ENCODE results near the gene MUC6. TPM values are rescaled to one million over a fixed set of nuclear protein-coding genes. Genes with fewer than 3 reads are reported as not detected.

Gene MUC6
- not detected for total RNA-seq
- long read RNA-seq, donor 1, partial matches to known transcripts: 0 of 4 reads
- long read RNA-seq, donor 1, other reads (novel, unspliced or antisense): 4 of 4 reads
- long read RNA-seq, donor 2, partial matches to known transcripts: 0 of 2 reads
- long read RNA-seq, donor 2, other reads (novel, unspliced or antisense): 2 of 2 reads

DNA sequence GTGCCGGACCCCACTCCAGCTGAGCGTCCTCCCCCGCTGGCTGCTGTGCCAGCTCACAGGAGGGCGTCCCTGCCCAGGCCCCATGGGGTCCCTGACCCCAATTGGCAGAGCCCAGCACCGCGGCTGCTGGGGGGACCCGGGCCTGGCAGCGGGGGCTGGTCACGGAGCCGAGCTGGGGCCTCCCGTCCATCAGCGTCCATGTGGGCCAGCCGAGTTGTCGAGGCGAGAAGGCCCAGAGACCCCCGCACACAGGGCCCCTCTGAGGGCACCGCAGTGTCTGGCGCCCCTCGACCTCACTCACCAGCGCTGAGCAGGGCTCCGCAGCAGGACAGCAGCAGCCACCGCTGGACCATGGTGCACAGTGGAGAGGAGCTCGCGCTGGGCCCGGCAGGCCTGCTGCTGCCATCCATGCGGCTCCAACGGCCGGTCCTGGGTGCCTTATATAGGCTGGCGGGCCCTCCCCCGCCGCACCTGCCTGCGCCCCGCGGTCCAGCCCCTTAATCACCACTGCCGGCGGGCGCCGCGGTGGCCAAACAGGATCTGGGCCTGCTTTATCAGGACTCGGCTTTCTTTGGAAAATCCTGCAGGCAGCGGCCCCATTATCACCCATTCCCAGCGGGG, at the start of gene MUC6:
MUC6 (minus strand) TSS at position 416 of the 621 bp plus-strand sequence; CDS start at position 353, 63 bp downstream.
- intact Hi-C loops (cut with DNase I): no loop called here
- DNase-seq (ENCODE audit: low spot score): no peak

GRCh38 chr11:1085440-1086170, 49.1 kb upstream of the MUC6 start:
- DNase-seq (ENCODE audit: low spot score): peak; percentile 76
- intact Hi-C loops (cut with DNase I): no loop called here

DNA sequence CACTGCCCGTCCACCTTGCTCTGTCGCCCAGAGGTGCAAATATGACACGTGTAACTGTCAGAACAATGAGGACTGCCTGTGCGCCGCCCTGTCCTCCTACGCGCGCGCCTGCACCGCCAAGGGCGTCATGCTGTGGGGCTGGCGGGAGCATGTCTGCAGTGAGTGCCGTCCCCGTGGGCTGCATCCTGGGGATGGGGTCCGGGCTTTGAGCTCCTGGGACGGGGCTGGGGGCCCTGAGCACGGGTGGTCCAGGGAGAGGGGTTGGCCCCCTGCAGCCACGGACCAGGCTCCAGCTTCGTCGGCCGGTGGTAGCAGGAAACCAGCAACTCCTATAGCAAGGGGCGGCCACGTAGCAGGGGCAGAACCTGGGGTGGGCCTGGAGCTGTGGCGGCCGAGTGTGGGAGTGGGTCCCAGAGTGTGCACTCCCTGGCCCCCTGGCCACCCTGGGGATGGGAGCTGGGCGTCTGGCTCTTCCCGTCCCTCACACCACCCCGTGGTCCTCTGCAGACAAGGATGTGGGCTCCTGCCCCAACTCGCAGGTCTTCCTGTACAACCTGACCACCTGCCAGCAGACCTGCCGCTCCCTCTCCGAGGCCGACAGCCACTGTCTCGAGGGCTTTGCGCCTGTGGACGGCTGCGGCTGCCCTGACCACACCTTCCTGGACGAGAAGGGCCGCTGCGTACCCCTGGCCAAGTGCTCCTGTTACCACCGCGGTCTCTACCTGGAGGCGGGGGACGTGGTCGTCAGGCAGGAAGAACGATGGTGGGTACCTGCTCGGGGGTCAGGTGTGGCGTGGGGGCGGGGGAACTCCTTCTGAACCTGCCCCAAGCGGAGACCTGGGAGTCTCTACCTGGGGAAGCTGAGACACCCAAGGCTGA, 48.3 kb upstream of the MUC6 start:
- peak; percentile 76 for DNase-seq (ENCODE audit: low spot score)
- intact Hi-C loops (cut with DNase I): no loop called here

DNA sequence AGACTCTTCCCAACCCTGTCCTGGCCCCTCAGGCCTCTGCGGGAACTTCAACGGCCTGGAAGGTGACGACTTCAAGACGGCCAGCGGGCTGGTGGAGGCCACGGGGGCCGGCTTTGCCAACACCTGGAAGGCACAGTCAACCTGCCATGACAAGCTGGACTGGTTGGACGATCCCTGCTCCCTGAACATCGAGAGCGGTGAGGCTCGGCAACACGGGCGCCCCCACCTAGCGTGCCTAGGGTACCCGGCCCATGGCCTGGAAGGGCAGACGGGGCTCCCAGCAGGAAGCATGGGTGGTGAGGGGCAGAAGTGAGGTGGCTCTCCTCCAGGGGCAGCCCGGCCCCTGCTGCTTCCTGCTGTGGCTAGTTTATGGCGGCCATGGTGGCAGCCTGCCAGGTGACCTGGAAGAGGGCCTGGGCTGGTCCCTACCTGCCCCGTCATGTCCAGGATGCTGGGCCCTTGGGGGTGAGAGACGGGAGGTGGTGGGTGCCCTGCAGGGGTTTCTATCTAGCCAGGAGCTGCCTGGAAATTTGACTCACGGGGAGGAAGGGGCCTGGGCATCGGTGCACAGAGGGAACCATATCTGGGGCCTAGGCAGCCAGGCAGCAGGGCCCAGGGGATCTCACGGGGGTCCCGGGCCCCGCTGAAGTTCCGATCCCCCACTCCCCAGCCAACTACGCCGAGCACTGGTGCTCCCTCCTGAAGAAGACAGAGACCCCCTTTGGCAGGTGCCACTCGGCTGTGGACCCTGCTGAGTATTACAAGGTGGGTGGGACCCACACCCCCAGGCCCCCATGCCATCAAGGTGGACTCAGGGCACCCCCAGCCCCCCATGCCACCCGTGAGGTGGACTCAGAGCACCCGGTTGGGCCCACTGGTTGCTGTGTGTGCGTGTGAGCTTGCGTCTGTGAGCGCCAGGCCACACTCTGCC, 47.4 kb upstream of the MUC6 start:
- peak; percentile 72 for DNase-seq (ENCODE audit: low spot score)
- intact Hi-C loops (cut with DNase I): no loop called here

DNA sequence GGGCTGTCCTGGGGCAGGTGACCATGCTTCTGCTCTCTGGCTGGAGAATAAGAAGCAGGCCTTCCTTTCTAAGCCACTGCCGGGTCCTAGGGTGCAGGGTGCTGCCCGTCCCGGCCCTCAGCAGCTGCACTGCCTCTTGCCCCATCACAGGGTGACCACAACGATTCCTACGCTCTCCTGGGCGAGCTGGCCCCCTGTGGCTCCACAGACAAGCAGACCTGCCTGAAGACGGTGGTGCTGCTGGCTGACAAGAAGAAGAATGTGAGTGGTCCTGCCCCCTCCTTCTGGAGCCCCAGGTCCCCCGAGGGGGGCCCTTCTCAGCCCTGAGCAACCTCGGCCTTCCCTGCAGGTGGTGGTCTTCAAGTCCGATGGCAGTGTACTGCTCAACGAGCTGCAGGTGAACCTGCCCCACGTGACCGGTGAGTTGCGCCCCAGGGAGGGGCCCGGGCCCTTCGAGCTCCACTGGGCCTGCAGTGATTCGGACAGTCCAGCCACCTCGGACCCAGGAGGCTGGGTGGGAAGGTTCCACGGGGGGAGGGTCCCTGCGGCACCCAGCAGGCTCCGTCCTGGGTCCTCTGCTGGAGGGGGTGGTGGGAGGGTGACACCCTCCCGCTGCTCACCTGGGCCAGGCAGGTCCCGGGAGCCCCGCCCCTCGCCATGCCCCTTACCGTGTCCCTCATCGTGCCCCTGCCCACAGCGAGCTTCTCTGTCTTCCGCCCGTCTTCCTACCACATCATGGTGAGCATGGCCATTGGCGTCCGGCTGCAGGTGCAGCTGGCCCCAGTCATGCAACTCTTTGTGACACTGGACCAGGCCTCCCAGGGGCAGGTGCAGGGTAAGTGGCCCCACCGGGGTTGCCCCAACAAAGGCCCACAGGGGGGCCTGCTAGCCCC, 46.5 kb upstream of the MUC6 start:
- peak; percentile 78 for DNase-seq (ENCODE audit: low spot score)
- intact Hi-C loops (cut with DNase I): no loop called here

GRCh38 chr11:1082346-1082727, 45.8 kb upstream of the MUC6 start:
- intact Hi-C loops (cut with DNase I): no loop called here
- DNase-seq (ENCODE audit: low spot score): no peak

- DNase-seq (ENCODE audit: low spot score): peak; percentile 76
- intact Hi-C loops (cut with DNase I): no loop called here
Observed at GRCh38 chr11:1081601-1082311, 45.2 kb upstream of the MUC6 start.

GRCh38 chr11:1078191-1078601, 41.7 kb upstream of the MUC6 start:
- intact Hi-C loops (cut with DNase I): no loop called here

DNA sequence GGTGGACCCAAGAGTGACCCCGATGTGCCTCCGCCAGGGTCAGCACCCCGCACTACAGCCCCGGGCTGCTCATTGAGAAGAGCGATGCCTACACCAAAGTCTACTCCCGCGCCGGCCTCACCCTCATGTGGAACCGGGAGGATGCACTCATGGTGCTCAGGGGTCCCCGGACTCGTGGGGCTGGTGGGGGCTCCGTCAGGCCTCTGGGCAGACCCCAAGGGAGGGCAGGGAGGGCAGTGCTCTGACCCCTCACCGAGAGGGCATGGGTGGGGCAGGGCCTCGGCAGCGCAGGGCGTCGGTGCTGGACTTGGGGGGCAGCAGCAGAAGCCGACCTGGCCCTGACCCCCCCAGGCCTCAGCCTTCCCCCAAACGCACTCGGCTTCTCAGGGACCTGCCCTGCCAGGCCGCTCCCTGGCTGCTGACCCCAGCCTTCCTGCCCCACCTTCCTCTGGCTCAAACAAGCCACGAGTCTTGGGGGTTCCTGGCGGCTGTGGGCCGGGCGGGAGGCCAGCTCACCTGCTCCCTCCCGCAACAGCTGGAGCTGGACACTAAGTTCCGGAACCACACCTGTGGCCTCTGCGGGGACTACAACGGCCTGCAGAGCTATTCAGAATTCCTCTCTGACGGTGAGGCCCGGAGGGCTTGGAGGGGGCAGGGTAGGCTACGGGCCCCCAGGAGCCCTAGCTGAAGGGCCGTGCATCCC, 41.0 kb upstream of the MUC6 start:
- DNase-seq (ENCODE audit: low spot score): peak; percentile 74
- intact Hi-C loops (cut with DNase I): no loop called here

More at GRCh38 chr11:1078191-1078601, 41.7 kb upstream of the MUC6 start:
- peak; percentile 74 for DNase-seq (ENCODE audit: low spot score)

- peak; percentile 68 for DNase-seq (ENCODE audit: low spot score)
- intact Hi-C loops (cut with DNase I): no loop called here
Observed at GRCh38 chr11:1077033-1077416, 40.5 kb upstream of the MUC6 start.

- DNase-seq (ENCODE audit: low spot score): peak; percentile 60
Observed at GRCh38 chr11:1076061-1076665, 39.6 kb upstream of the MUC6 start.

GRCh38 chr11:1075341-1075911, 38.9 kb upstream of the MUC6 start:
- intact Hi-C loops (cut with DNase I): no loop called here
- peak; percentile 81 for DNase-seq (ENCODE audit: low spot score)

More at GRCh38 chr11:1076061-1076665, 39.6 kb upstream of the MUC6 start:
- intact Hi-C loops (cut with DNase I): no loop called here

DNA sequence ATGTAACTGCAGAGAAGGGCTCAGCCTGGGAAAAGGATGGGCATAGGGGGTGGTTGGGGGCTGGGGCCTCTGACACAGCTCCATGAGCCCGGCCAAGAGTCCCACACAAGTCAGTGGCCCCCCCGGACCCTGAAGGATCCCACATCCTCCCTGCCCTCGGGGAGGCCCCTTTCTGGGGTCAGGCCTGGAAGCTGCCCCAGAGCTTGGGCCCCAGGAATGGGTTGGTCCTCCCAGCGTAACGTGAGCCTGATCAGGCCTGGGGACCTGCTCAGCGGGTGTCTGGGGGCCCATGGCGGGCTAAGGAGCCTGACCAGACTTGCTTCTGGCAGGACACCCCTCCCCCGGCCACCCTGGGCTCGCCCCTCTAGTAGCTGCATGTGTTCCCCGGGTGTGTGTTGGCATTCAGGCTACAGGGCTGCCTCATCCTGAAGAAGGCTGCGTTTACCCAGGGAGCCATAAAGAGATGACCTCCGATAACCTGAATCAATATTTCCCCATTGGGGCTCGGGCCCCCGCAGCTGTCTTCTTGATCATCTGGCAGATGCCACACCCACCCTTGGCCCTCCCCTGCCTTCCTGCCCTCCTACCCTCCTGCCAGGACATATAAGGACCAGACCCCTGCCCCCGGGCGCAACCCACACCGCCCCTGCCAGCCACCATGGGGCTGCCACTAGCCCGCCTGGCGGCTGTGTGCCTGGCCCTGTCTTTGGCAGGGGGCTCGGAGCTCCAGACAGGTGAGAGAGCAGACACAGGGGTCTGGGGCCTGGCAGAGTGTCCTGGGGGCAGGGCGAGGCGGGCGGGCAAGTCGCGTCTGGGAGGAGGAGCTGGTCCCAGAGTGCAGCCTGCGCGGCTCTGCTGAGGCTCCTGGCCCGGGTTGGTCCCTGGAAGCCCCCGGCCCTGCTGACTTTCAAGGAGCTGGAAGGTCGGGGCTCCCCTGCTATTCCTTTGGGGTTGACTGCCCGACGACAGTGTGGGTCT, 38.0 kb upstream of the MUC6 start, which contains the start of gene MUC2:
MUC2 (plus strand) TSS at position 631 of the 978 bp plus-strand sequence.
- DNase-seq (ENCODE audit: low spot score): peak; percentile 81
- intact Hi-C loops (cut with DNase I): no loop called here

- peak; percentile 67 for DNase-seq (ENCODE audit: low spot score)
- intact Hi-C loops (cut with DNase I): no loop called here
Observed at GRCh38 chr11:1073851-1074243, 37.3 kb upstream of the MUC6 start.
